Effector CD4-positive, alpha-beta T cell (primary cell): ENCODE data around the gene LUZP1.

ENCODE experiments used
- DNase-seq: peaks from one replicate; pipeline ENCODE4 v3.0.0-alpha.2; 2020

Gene LUZP1

GRCh38 chr1:23080885-23081284 is 87.8 kb downstream of the LUZP1 start:
- no peak for DNase-seq

- DNase-seq, result no peak
These were observed 89.6 kb downstream of the LUZP1 start for GRCh38 chr1:23079025-23079424.

GRCh38 chr1:23074012-23074411 is 94.6 kb downstream of the LUZP1 start:
- DNase-seq, result no peak

GRCh38 chr1:23069675-23070074 is 99.0 kb downstream of the LUZP1 start:
- DNase-seq, result no peak

- no peak for DNase-seq
These were observed 99.5 kb downstream of the LUZP1 start for GRCh38 chr1:23069149-23069548.

- no peak for DNase-seq
These were observed 102.6 kb downstream of the LUZP1 start for GRCh38 chr1:23066075-23066474.

GRCh38 chr1:23065385-23065784 is 103.3 kb downstream of the LUZP1 start:
- DNase-seq, result no peak

- no peak for DNase-seq
These were observed 106.4 kb downstream of the LUZP1 start for GRCh38 chr1:23062271-23062670.

DNA sequence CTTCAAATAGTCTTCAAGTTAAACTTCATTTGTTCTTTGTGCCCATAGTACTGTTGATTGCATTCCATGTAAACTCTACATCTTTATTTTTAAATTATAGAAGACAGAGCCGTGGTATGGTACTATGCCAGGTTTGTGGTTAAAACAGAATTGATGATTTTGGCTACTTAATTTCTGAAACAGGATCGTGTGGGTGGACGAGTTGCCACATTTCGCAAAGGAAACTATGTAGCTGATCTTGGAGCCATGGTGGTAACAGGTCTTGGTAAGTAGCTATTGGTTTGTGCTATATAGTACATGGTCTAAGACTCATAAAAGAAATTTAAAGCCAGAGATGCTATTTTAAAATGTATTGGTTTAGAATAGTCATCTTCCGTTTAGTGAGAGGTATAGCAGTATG is 111.4 kb downstream of the LUZP1 start:
- no peak for DNase-seq

DNA sequence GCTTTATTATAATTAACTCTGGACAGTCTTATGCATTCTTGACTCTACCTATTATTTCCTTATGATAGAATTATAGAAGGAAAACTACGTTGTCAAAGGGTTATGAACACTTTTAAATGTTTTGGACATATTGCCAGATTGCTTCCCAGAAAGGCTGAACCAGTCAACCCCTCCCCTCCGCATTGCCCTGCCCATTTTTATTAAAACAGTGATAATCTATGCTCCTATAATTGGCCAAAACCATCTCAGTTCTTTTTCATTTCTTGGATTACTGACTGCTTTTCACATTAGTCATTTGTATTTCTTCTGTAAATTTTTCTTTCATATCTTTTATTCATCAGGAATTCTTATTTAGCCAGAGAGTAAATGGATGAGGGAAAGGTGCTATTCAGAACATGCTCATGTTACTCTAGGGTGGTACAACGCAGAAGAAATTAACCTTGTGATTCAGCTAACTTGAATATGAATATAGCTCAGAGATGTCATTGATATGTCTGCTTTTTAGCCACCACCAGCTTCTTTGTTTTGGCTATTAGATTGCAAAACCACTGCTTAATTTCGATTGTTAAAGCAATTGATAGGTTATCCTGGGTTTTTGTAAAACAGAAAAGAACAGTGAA is 117.3 kb downstream of the LUZP1 start:
- no peak for DNase-seq

DNA sequence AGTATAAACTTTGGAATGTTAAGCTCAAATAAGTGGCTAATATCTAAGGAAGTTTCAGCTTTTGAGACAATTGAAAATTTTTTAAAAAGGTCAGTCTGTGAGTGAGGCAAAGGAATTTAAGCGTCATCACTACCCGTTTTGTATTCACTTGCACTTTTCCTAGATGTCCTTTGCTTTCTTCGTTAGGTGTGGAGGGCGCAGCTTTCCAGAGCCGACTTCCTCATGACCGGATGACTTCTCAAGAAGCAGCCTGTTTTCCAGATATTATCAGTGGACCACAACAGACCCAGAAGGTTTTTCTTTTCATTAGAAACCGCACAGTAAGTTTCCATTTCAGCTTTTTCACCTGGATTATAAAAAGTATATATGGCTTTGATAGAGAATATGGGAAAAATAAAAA is 118.5 kb downstream of the LUZP1 start:
- no peak for DNase-seq

DNA sequence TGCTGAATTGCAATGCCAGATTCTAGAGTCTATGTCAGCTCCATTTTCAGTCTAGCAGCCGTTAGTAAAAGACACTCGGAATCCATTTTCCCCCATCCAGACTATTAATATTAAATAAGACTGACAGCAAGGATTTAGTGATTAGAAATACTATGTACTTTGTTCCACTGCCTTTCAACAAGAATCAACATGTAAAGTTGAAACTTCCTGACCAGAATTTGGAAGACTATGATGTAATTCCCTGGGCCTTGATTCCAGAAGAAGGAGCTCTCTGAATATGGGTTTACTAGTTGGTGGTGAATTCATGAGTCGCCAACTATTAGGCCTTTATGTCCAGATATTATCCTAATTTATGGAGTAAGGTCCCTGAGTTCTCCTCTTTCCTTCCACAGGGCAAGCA is 124.6 kb downstream of the LUZP1 start:
- no peak for DNase-seq

DNA sequence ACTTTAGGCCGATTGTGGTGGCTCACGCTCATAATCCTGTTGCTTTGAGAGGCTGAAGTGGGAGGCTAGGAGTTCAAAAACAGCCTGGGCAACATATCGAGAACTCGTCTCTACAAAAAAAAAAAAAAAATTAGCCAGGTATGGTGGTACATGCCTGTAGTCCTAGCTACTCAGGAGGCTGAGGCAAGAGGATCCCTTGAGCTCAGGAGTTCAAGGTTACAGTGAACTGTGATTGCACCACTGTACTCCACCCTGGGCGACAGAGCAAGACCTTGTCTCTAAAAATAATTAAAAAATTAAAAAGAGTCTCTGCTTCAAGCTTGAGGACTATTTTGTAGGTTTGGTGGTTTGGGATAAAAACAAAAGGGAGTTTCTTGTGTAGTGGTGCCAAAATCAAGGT is 128.1 kb downstream of the LUZP1 start:
- DNase-seq, result no peak

DNA sequence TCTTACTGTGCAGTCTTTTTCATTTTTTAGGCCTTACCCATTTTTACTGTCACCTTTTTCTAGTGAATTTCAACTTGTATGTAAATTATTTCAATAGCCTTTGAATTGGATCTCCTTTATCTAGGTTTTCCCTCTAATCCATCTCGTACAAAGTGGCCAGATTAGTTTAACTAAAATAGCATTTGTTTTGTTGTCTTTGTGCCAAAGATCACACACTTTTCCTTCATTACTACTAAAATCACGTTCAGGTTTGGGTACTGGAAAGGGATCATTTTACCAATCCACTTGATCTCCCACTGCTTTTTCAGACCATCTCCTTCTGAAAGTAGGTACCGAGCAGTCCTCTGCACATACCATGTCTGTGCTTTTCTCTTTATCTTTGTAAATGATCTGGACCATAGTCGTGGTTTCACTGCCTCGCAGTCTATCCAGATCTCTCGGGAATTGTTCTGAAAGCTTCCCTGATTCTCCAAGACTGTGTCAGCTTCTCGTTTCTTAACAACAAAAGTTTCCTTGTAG is 129.3 kb downstream of the LUZP1 start:
- no peak for DNase-seq

DNA sequence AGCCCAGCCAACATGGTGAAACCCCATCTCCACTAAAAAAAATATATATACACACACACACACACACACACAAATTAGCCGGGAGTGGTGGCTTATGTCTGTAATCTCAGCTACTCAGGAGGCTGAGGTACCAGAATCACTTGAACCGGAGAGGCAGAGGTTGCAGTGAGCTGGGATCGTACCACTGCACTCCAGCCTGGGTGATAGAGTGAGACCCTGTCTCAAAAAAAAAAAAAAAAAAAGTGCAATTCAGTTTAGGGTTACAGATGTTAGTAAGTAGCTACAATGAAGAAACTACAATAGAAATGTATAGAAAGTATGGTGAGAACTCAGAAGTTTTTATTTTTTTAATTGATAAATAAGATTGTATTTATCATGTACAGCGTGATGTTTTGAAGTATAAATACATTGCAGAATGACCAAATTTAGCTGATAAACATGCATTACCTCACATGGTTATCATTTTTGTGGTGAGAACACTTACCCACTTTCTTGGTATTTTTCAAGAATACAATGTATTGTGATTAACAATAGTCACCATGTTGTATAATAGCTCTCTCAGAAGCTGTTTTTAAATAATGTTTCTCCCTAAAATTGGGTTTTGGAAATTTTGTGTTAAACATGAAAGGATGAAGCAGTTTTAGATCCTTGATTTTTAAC is 131.4 kb downstream of the LUZP1 start:
- no peak for DNase-seq

GRCh38 chr1:23035823-23036452 is 132.7 kb downstream of the LUZP1 start:
- DNase-seq, result no peak
